Measurements from ENCODE around the gene USP22.

USP22 gene

DNA sequence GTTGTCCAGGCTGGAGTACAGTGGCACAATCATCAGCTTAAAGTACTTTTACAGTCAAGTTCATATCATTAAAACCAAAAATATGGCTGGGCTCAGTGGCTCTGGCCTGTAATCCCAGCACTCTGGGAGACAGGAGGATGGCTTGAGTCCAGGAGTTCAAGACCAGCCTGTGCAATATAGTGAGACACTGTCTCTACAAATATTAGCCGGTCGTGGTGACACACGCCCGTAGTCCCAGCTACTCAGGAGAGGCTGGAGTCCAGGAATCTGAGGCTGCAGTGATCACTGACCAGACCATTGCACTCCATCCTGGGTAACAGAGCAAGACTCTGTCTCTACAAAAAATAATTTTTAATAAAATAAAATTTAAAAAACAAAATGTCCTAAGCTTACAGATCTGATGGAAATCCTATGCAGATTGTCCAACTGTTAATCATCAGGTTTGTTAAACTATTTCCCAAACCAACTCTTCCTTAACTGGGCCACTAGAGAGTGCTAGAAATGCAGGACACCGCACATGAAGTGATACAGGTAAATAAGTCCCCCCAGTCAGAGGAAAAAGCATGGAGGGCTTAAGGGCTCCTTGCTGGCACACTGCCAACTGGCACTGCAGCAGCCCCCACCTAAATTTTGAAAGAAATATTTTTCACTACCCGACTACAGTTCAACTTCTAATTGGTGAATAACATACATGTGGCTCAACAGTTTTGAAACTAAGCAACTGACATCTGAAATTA, 2.8 kb downstream of the USP22 start:
- TF ChIP-seq, protein P1, sequence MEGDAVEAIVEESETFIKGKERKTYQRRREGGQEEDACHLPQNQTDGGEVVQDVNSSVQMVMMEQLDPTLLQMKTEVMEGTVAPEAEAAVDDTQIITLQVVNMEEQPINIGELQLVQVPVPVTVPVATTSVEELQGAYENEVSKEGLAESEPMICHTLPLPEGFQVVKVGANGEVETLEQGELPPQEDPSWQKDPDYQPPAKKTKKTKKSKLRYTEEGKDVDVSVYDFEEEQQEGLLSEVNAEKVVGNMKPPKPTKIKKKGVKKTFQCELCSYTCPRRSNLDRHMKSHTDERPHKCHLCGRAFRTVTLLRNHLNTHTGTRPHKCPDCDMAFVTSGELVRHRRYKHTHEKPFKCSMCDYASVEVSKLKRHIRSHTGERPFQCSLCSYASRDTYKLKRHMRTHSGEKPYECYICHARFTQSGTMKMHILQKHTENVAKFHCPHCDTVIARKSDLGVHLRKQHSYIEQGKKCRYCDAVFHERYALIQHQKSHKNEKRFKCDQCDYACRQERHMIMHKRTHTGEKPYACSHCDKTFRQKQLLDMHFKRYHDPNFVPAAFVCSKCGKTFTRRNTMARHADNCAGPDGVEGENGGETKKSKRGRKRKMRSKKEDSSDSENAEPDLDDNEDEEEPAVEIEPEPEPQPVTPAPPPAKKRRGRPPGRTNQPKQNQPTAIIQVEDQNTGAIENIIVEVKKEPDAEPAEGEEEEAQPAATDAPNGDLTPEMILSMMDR (IDR thresholded peaks at IDR 0.05; ENCODE audit: low read length): peak; percentile 55
- TF ChIP-seq EZH2phosphoT487 (IDR thresholded peaks at IDR 0.05; ENCODE audit: low read length): no peak
- Histone ChIP-seq H3K4me3 (ENCODE audit: low read length) (peak overlapping the region; percentile 80), H3K79me2 (ENCODE audit: low read length) (peaks cover 75% of the 10 kb centered on the region), H3F3A (ENCODE audit: insufficient read depth, low read length) (peaks cover 37% of the 10 kb centered on the region), H3K27me3 (replicated peaks; ENCODE audit: insufficient read depth, low read length) (no peaks in the 10 kb centered on the region), H3K9me2 (replicated peaks; ENCODE audit: insufficient read depth, low read length) (no peaks in the 10 kb centered on the region), H3K9me3 (replicated peaks; ENCODE audit: insufficient read depth, low read length) (no peaks in the 10 kb centered on the region), H3K4me1 (ENCODE audit: low read length) (peaks cover 42% of the 10 kb centered on the region), H3K36me3 (replicated peaks; ENCODE audit: insufficient read depth, low read length) (no peaks in the 10 kb centered on the region), H3K9ac (ENCODE audit: low read length) (peak overlapping the region; percentile 93; the same call in 1 of the 2 replicates), H3K4me2 (ENCODE audit: low read depth, low read length) (peak overlapping the region; percentile 77), H4K20me1 (ENCODE audit: insufficient read depth, low read length) (peaks cover 16% of the 10 kb centered on the region; the same call in 1 of the 2 replicates), H2AFZ (ENCODE audit: low read length) (no peak overlapping the region), H3K27ac (ENCODE audit: low read length) (peak overlapping the region; percentile 95; the same call in 1 of the 2 replicates)
- DNase-seq: peak; percentile 55

DNA sequence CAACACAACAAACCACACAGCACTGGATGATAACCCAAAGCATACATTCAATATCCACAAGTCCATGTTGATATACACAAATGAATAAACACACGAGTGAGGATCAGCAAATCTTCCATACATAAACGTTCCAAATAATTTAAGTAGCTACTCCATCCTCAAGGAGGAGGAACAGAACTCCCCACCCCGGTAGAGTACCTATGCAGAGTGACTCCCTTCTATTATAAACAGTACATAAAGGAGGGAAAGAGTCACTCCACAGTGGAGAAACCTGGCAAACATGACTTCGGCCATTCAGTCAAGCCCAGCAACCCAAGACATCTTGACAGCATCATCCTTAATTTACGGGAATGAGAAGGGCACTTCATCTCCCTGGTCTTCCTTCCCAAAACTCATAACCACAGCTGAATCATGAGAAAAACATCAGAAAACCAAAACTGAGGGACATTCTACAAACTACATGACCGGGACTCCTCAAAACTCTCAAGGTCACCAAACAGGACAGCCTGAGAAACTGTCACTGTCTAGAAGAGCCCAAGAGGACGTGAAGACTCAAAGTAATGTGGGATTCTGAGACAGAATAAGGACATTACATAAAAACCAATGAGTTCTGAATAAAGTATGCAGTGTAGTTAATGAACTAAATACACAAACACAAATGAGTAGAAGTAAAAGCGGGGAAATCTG, 5.6 kb downstream of the USP22 start:
- TF ChIP-seq EZH2phosphoT487 (IDR thresholded peaks at IDR 0.05; ENCODE audit: low read length) (no peak), EZH2 (optimal IDR thresholded peaks at IDR 0.05; ENCODE audit: low read depth, low read length) (no peak)
- TF ChIP-seq, protein P1 (IDR thresholded peaks at IDR 0.05; ENCODE audit: low read length): no peak
- Histone ChIP-seq H2AFZ (ENCODE audit: low read length) (no peak overlapping the region), H3K27ac (ENCODE audit: low read length) (peak overlapping the region; percentile 46; the same call in 1 of the 2 replicates), H3F3A (ENCODE audit: insufficient read depth, low read length) (peaks cover 38% of the 10 kb centered on the region), H3K4me2 (ENCODE audit: low read depth, low read length) (peak overlapping the region; percentile 46; the same call in 1 of the 2 replicates), H3K36me3 (replicated peaks; ENCODE audit: insufficient read depth, low read length) (no peaks in the 10 kb centered on the region), H3K9me3 (replicated peaks; ENCODE audit: insufficient read depth, low read length) (no peaks in the 10 kb centered on the region), H4K20me1 (ENCODE audit: insufficient read depth, low read length) (peaks cover 27% of the 10 kb centered on the region), H3K9me2 (replicated peaks; ENCODE audit: insufficient read depth, low read length) (no peaks in the 10 kb centered on the region), H3K4me3 (ENCODE audit: low read length) (no peak overlapping the region), H3K4me1 (ENCODE audit: low read length) (peaks cover 50% of the 10 kb centered on the region), H3K9ac (ENCODE audit: low read length) (no peak overlapping the region), H3K79me2 (ENCODE audit: low read length) (peaks cover 98% of the 10 kb centered on the region), H3K27me3 (replicated peaks; ENCODE audit: insufficient read depth, low read length) (no peaks in the 10 kb centered on the region)
- DNase-seq: no peak

DNA sequence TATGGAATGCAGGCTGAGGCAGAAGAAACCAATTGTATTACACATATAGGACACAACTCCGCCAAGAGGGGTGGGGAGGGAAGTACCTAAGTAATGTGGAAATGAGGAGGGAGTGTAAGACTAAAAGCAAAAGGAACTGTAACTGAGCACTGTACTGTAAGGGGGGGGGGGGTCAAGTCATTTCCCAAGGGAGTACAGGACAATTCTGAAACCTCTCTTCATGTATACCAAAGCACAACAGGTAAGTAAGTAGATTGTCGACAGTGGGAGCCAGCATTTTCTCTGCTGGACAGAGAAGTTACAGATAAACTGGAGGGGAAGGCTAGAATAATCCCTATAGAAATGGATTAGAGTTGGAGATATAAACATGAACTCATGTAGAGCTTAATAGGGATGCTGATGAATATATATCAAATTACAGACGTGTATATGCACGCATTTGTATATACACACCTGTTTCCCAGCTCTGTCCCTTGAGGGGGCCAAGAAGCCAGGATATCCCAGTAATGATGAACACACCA, 6.4 kb downstream of the USP22 start:
- Histone ChIP-seq H3K27ac (ENCODE audit: low read length) (peak overlapping the region; percentile 46; the same call in 1 of the 2 replicates), H3K4me1 (ENCODE audit: low read length) (peaks cover 50% of the 10 kb centered on the region), H3K79me2 (ENCODE audit: low read length) (peaks cover 99% of the 10 kb centered on the region), H4K20me1 (ENCODE audit: insufficient read depth, low read length) (peaks cover 35% of the 10 kb centered on the region), H3K27me3 (replicated peaks; ENCODE audit: insufficient read depth, low read length) (no peaks in the 10 kb centered on the region), H3K4me3 (ENCODE audit: low read length) (no peak overlapping the region), H3K36me3 (replicated peaks; ENCODE audit: insufficient read depth, low read length) (no peaks in the 10 kb centered on the region), H3F3A (ENCODE audit: insufficient read depth, low read length) (peaks cover 31% of the 10 kb centered on the region), H3K4me2 (ENCODE audit: low read depth, low read length) (peak overlapping the region; percentile 46; the same call in 1 of the 2 replicates), H2AFZ (ENCODE audit: low read length) (no peak overlapping the region), H3K9me3 (replicated peaks; ENCODE audit: insufficient read depth, low read length) (no peaks in the 10 kb centered on the region), H3K9me2 (replicated peaks; ENCODE audit: insufficient read depth, low read length) (no peaks in the 10 kb centered on the region), H3K9ac (ENCODE audit: low read length) (no peak overlapping the region)
- DNase-seq: no peak
- TF ChIP-seq EZH2phosphoT487 (IDR thresholded peaks at IDR 0.05; ENCODE audit: low read length) (no peak), EZH2 (optimal IDR thresholded peaks at IDR 0.05; ENCODE audit: low read depth, low read length) (no peak)
- TF ChIP-seq, protein P1 (IDR thresholded peaks at IDR 0.05; ENCODE audit: low read length): no peak
